SK-N-SH (cell line): ENCODE measurements around the gene MPP4. TPM values are rescaled to one million over a fixed set of nuclear protein-coding genes. Genes with fewer than 3 reads are reported as not detected.

ENCODE experiments used
- CTCF ChIA-PET: fragments of 300-600, 350-600 bp; formaldehyde crosslinking; extraction: SDS; loops from one replicate; lab custom pipeline; 2021; lab: Yijun Ruan, JAX
- POLR2A ChIA-PET: fragments of 350-600 bp; sonication (Branson Sonifier 250); formaldehyde crosslinking; extraction: SDS; loops from one replicate; lab custom pipeline; 2020; ENCODE audit warnings: antibody characterized with exemption, inconsistent platforms; lab: Yijun Ruan, JAX
- DNase-seq: peaks from one replicate; pipeline ENCODE4 v3.0.0; 2012
- H2AFZ ChIP-seq: fragments of 200-600 bp; sonication (generic); 2 replicates; pipeline ENCODE4 v1.8.1; 2016; ENCODE audit warnings: antibody characterized with exemption, mild to moderate bottlenecking, low read depth
- H3F3A ChIP-seq: fragments of 200-600 bp; sonication (generic); replicated peaks from 2 replicates; pipeline ENCODE3; 2016; ENCODE audit warnings: antibody characterized with exemption, mild to moderate bottlenecking; ENCODE audit not compliant: insufficient read depth
- H3K27ac ChIP-seq, 2 experiments: fragments of 200-500 bp in 1 of 2; fragments of 200-600 bp in 1 of 2; sonication (Bioruptor generic) in 1 of 2; sonication (generic), shearing (Covaris generic) in 1 of 2; 2 replicates each; pipeline versions ENCODE4 v1.5.1 to v1.6.1; 2014 to 2016; ENCODE audit warnings: low read depth in 2 of 2, inconsistent platforms in 1 of 2, low read length in 1 of 2, mild to moderate bottlenecking in 1 of 2, mixed read lengths in 1 of 2
- H3K27me3 ChIP-seq: fragments of 200-600 bp; sonication (generic), shearing (Covaris generic); 2 replicates; pipeline ENCODE4 v1.6.1; 2016; ENCODE audit warnings: mixed run types; ENCODE audit not compliant: insufficient read depth
- H3K36me3 ChIP-seq, 2 experiments: fragments of 200-500 bp in 1 of 2; fragments of 200-600 bp in 1 of 2; sonication (Bioruptor generic) in 1 of 2; sonication (generic) in 1 of 2; replicated peaks in 1 of 2; 2 replicates each; pipeline versions ENCODE3 to v1.5.1; 2014 to 2016; ENCODE audit warnings: low read length in 1 of 2, mild to moderate bottlenecking in 1 of 2; ENCODE audit not compliant: insufficient read depth in 2 of 2, control insufficient read depth in 1 of 2
- H3K4me1 ChIP-seq, 2 experiments: fragments of 200-500 bp in 1 of 2; fragments of 200-600 bp in 1 of 2; sonication (Bioruptor generic) in 1 of 2; sonication (generic), shearing (Covaris generic) in 1 of 2; 2 replicates each; pipeline versions ENCODE4 v1.5.1 to v1.6.1; 2014 to 2016; ENCODE audit warnings: low read depth in 1 of 2, low read length in 1 of 2, mixed run types in 1 of 2; ENCODE audit not compliant: insufficient read depth in 2 of 2, control insufficient read depth in 1 of 2
- H3K4me2 ChIP-seq: fragments of 200-600 bp; sonication (generic), shearing (Covaris generic); 2 replicates; pipeline ENCODE4 v1.6.1; 2017; ENCODE audit warnings: mixed run types
- H3K4me3 ChIP-seq, 2 experiments: fragments of 200-500 bp in 1 of 2; fragments of 200-600 bp in 1 of 2; sonication (Bioruptor generic) in 1 of 2; sonication (generic), shearing (Covaris generic) in 1 of 2; 2 replicates each; pipeline versions ENCODE4 v1.5.1 to v1.8.1; 2014 to 2016; ENCODE audit warnings: low read depth in 2 of 2, inconsistent platforms in 1 of 2, low read length in 1 of 2, mild to moderate bottlenecking in 1 of 2, mixed read lengths in 1 of 2, moderate library complexity in 1 of 2
- H3K79me2 ChIP-seq: fragments of 200-600 bp; sonication (generic); 2 replicates; pipeline ENCODE4 v1.8.1; 2017; ENCODE audit warnings: mild to moderate bottlenecking; ENCODE audit not compliant: insufficient read depth
- H3K9ac ChIP-seq: fragments of 200-600 bp; sonication (generic); 2 replicates; pipeline ENCODE4 v1.6.1; 2017; ENCODE audit warnings: mixed run types
- H3K9me2 ChIP-seq: fragments of 200-600 bp; sonication (generic); 2 replicates; pipeline ENCODE4 v1.6.1; 2017; ENCODE audit warnings: mixed run types
- H3K9me3 ChIP-seq: fragments of 200-600 bp; sonication (generic); 2 replicates; pipeline ENCODE4 v1.6.1; 2017; ENCODE audit warnings: mixed run types, mild to moderate bottlenecking, moderate library complexity
- H4K20me1 ChIP-seq: fragments of 200-600 bp; sonication (generic); 2 replicates; pipeline ENCODE4 v1.6.1; 2017; ENCODE audit warnings: mild to moderate bottlenecking, mixed run types; ENCODE audit not compliant: insufficient read depth
- CHD2 ChIP-seq: fragments of 150-350 bp; IDR thresholded peaks from 2 replicates; pipeline ENCODE4 v1.6.1; 2018; ENCODE audit warnings: low read length; ENCODE audit not compliant: partially characterized antibody
- ELF1 ChIP-seq: IDR thresholded peaks from 2 replicates; pipeline ENCODE4 v1.4.0; 2012
- EP300 ChIP-seq, 2 experiments: IDR thresholded peaks; 2 replicates each; pipeline versions ENCODE4 v1.4.0 to v1.6.1; 2012; ENCODE audit warnings: borderline replicate concordance in 1 of 2, low read depth in 1 of 2, low read length in 1 of 2
- EZH2phosphoT487 ChIP-seq: fragments of 200-600 bp; sonication (generic); IDR thresholded peaks from 2 replicates; pipeline ENCODE4 v1.6.1; 2017; ENCODE audit warnings: low read depth, mixed run types, mild to moderate bottlenecking, antibody characterized with exemption, moderate library complexity, borderline replicate concordance
- FOSL2 ChIP-seq: IDR thresholded peaks from 2 replicates; pipeline ENCODE4 v1.4.0; 2012; ENCODE audit warnings: low read depth, mild to moderate bottlenecking, moderate library complexity, borderline replicate concordance
- FOXJ3 ChIP-seq: sonication (generic); formaldehyde crosslinking; IDR thresholded peaks from 2 replicates; pipeline ENCODE4 v1.5.1; 2020; ENCODE audit warnings: mild to moderate bottlenecking, missing genetic modification reagents
- GABPA ChIP-seq: IDR thresholded peaks from 2 replicates; pipeline ENCODE4 v1.4.0; 2012; ENCODE audit warnings: low read depth, mild to moderate bottlenecking
- IRF3 ChIP-seq: fragments of 150-350 bp; IDR thresholded peaks from 2 replicates; pipeline ENCODE4 v1.6.1; 2016; ENCODE audit warnings: mild to moderate bottlenecking, low read depth, low read length
- JUND ChIP-seq: IDR thresholded peaks from 2 replicates; pipeline ENCODE4 v1.4.0; 2012
- NFIC ChIP-seq: IDR thresholded peaks from 2 replicates; pipeline ENCODE4 v1.4.0; 2012; ENCODE audit warnings: borderline replicate concordance
- NRF1 ChIP-seq: IDR thresholded peaks from 2 replicates; pipeline ENCODE4 v1.6.1; 2012; ENCODE audit warnings: low read depth, mild to moderate bottlenecking, low read length
- RAD21 ChIP-seq: IDR thresholded peaks from 2 replicates; pipeline ENCODE4 v1.6.1; 2012; ENCODE audit warnings: mild to moderate bottlenecking, low read length
- SIN3A ChIP-seq: IDR thresholded peaks from 2 replicates; pipeline ENCODE4 v1.6.1; 2012; ENCODE audit warnings: low read depth, mild to moderate bottlenecking, low read length, moderate library complexity, borderline replicate concordance
- SMC3 ChIP-seq: IDR thresholded peaks from 2 replicates; pipeline ENCODE4 v1.6.1; 2012; ENCODE audit warnings: low read depth, low read length, improper control_type of control experiment
- TAF1 ChIP-seq: IDR thresholded peaks from 2 replicates; pipeline ENCODE4 v1.6.1; 2012; ENCODE audit warnings: low read depth, mild to moderate bottlenecking, low read length, moderate library complexity, borderline replicate concordance
- TCF12 ChIP-seq: IDR thresholded peaks from 2 replicates; pipeline ENCODE4 v1.4.0; 2012
- WGBS: methylation state at CpG from one replicate; pipeline ENCODE4 v1.1.6; 2017; ENCODE audit warnings: low lambda C conversion rate; 5-methylcytosine and 5-hydroxymethylcytosine counted together
- polyA plus RNA-seq, 3 experiments: library from polyadenylated mRNA; depleted of rRNA; stranded (reverse); fragments of >200 nt; gene quantifications; 2 replicates each; pipeline ENCODE4 v1.2.3, GENCODE V29; 2012

Gene MPP4
- polyA plus RNA-seq, 1 of the 3 experiments (the other 2 are of a cell fraction): 24.4 TPM

- no peak for TF ChIP-seq FOXJ3 (CRISPR knock-in tag)
- TF ChIP-seq NFIC: no peak
- no peak for TF ChIP-seq GABPA
- no peak for TF ChIP-seq FOSL2
- no peak for TF ChIP-seq RAD21
- TF ChIP-seq JUND: no peak
- TF ChIP-seq CHD2: no peak
These were observed 20.0 kb downstream of the MPP4 start (continued) for GRCh38 chr2:201678401-201678800.

GRCh38 chr2:201675454-201675853 is 23.0 kb downstream of the MPP4 start:
- TF ChIP-seq TCF12: no peak
- no peak for TF ChIP-seq SMC3
- no peak for TF ChIP-seq EZH2phosphoT487
- WGBS: 91% methylated on average over 4 of the region's 4 CpGs
- CTCF ChIA-PET: interaction anchor here (0.8 kb wide), 1 partner anchor 12 kb away, joined by 3 read pairs; no protein-coding TSS in a partner anchor

GRCh38 chr2:201674794-201675193 is 23.6 kb downstream of the MPP4 start:
- Histone ChIP-seq H4K20me1 (no peaks in the 10 kb centered on the region), H3K9me2 (no peaks in the 10 kb centered on the region), H3K27ac (no peak overlapping the region), H3K4me1 (no peaks in the 10 kb centered on the region), H3K4me3 (no peak overlapping the region), H3K9ac (no peak overlapping the region), H2AFZ (no peak overlapping the region), H3K9me3 (no peaks in the 10 kb centered on the region), H3F3A (no peaks in the 10 kb centered on the region), H3K79me2 (no peaks in the 10 kb centered on the region), H3K27me3 (no peaks in the 10 kb centered on the region), H3K36me3 (peaks cover 2 to 4% of the 10 kb centered on the region in 2 experiments), H3K4me2 (no peak overlapping the region)
- ChIA-PET CTCF (no interaction called here), POLR2A (no interaction called here)
- no peak for DNase-seq
- no peak for TF ChIP-seq JUND
- TF ChIP-seq ELF1: no peak
- WGBS: 91% methylated on average over 3 of the region's 3 CpGs

More at GRCh38 chr2:201675454-201675853, 23.0 kb downstream of the MPP4 start:
- no peaks in the 10 kb centered on the region for H3K79me2 ChIP-seq
- POLR2A ChIA-PET: no interaction called here
- no peak overlapping the region for H3K4me3 ChIP-seq
- no peaks in the 10 kb centered on the region for H3K9me3 ChIP-seq
- H3K4me2 ChIP-seq: no peak overlapping the region
- no peaks in the 10 kb centered on the region for H4K20me1 ChIP-seq
- DNase-seq: no peak
- no peak overlapping the region for H3K9ac ChIP-seq
- H3K4me1 ChIP-seq: no peaks in the 10 kb centered on the region
- no peak overlapping the region for H2AFZ ChIP-seq
- H3F3A ChIP-seq: no peaks in the 10 kb centered on the region
- peaks cover under 1 to 2% of the 10 kb centered on the region in 2 experiments for H3K36me3 ChIP-seq
- no peaks in the 10 kb centered on the region for H3K27me3 ChIP-seq
- H3K27ac ChIP-seq: no peak overlapping the region
- no peaks in the 10 kb centered on the region for H3K9me2 ChIP-seq

- H3K36me3 ChIP-seq: peaks cover 2 to 4% of the 10 kb centered on the region in 2 experiments
- no peaks in the 10 kb centered on the region for H3K79me2 ChIP-seq
- TF ChIP-seq NRF1 (no peak), IRF3 (no peak), EZH2phosphoT487 (no peak), FOXJ3 (CRISPR knock-in tag) (no peak), TAF1 (no peak), SIN3A (no peak), SMC3 (no peak), NFIC (no peak), EP300 (IDR thresholded peaks at IDR 0.05; ENCODE audit: borderline replicate concordance in 1 of 2, low read depth in 1 of 2, low read length in 1 of 2) (no peak)
- no peak overlapping the region for H3K27ac ChIP-seq
- H3K9me2 ChIP-seq: no peaks in the 10 kb centered on the region
- CTCF ChIA-PET: no interaction called here
- no peaks in the 10 kb centered on the region for H4K20me1 ChIP-seq
- H3K9ac ChIP-seq: no peak overlapping the region
- 82% methylated on average over 3 of the region's 3 CpGs for WGBS
- H3K4me1 ChIP-seq: no peaks in the 10 kb centered on the region
- no peak for DNase-seq
- H3K9me3 ChIP-seq: no peaks in the 10 kb centered on the region
- no peaks in the 10 kb centered on the region for H3F3A ChIP-seq
- no peak overlapping the region for H3K4me3 ChIP-seq
- H3K27me3 ChIP-seq: no peaks in the 10 kb centered on the region
- H3K4me2 ChIP-seq: no peak overlapping the region
- H2AFZ ChIP-seq: no peak overlapping the region
- POLR2A ChIA-PET: no interaction called here
These were observed 24.1 kb downstream of the MPP4 start for GRCh38 chr2:201674298-201674697.
